ENCODE measurements around the gene PARP1.

DNA sequence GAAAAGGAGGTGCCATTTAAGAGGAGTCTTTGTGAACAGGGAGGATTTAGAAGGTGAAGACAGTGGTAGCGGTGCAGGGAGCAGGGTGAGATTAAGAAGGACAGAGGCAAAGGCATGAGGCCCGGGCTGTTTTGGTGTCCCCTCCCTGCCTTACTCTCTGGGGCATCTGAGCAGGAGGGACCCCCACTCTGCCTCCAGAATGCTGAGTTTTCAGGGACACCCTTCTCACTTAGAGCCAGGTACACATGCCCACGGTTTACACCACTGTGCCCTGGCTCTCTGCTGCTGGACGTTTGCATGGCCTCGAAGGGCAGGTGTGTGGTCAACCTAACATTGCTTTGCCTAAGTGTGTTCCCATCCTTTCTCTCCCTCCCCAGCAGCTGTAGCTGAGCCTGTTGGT lies 20.5 kb upstream of the PARP1 start:
- TF ChIP-seq SIN3A (IDR thresholded peaks at IDR 0.05; ENCODE audit: borderline replicate concordance, insufficient read depth, low read depth, low read length) (no peak), POLR2AphosphoS5 (IDR thresholded peaks at IDR 0.05; ENCODE audit: low read depth, low read length) (no peak)
- TF ChIP-seq, protein P1, sequence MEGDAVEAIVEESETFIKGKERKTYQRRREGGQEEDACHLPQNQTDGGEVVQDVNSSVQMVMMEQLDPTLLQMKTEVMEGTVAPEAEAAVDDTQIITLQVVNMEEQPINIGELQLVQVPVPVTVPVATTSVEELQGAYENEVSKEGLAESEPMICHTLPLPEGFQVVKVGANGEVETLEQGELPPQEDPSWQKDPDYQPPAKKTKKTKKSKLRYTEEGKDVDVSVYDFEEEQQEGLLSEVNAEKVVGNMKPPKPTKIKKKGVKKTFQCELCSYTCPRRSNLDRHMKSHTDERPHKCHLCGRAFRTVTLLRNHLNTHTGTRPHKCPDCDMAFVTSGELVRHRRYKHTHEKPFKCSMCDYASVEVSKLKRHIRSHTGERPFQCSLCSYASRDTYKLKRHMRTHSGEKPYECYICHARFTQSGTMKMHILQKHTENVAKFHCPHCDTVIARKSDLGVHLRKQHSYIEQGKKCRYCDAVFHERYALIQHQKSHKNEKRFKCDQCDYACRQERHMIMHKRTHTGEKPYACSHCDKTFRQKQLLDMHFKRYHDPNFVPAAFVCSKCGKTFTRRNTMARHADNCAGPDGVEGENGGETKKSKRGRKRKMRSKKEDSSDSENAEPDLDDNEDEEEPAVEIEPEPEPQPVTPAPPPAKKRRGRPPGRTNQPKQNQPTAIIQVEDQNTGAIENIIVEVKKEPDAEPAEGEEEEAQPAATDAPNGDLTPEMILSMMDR (IDR thresholded peaks at IDR 0.05), result no peak
- TF ChIP-seq, protein P2, sequence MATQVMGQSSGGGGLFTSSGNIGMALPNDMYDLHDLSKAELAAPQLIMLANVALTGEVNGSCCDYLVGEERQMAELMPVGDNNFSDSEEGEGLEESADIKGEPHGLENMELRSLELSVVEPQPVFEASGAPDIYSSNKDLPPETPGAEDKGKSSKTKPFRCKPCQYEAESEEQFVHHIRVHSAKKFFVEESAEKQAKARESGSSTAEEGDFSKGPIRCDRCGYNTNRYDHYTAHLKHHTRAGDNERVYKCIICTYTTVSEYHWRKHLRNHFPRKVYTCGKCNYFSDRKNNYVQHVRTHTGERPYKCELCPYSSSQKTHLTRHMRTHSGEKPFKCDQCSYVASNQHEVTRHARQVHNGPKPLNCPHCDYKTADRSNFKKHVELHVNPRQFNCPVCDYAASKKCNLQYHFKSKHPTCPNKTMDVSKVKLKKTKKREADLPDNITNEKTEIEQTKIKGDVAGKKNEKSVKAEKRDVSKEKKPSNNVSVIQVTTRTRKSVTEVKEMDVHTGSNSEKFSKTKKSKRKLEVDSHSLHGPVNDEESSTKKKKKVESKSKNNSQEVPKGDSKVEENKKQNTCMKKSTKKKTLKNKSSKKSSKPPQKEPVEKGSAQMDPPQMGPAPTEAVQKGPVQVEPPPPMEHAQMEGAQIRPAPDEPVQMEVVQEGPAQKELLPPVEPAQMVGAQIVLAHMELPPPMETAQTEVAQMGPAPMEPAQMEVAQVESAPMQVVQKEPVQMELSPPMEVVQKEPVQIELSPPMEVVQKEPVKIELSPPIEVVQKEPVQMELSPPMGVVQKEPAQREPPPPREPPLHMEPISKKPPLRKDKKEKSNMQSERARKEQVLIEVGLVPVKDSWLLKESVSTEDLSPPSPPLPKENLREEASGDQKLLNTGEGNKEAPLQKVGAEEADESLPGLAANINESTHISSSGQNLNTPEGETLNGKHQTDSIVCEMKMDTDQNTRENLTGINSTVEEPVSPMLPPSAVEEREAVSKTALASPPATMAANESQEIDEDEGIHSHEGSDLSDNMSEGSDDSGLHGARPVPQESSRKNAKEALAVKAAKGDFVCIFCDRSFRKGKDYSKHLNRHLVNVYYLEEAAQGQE (IDR thresholded peaks at IDR 0.05; ENCODE audit: insufficient read depth in 1 of 2, low read depth in 2 of 2, low read length in 1 of 2), result no peak
